Loucy (cell line): ENCODE results near the gene ARG1.

ENCODE experiments used
- EZH2phosphoT487 ChIP-seq: fragments of 200-600 bp; IDR thresholded peaks from 2 replicates; pipeline ENCODE4 v1.6.1; 2018; ENCODE audit warnings: antibody characterized with exemption, mild to moderate bottlenecking, moderate library complexity, borderline replicate concordance
- TF ChIP-seq, protein P1 (sequence below): fragments of 200-600 bp; sonication (generic); conservative IDR thresholded peaks from 2 replicates; pipeline ENCODE4 v1.5.1; 2014; ENCODE audit warnings: mild to moderate bottlenecking, antibody characterized with exemption, low read length

DNA sequence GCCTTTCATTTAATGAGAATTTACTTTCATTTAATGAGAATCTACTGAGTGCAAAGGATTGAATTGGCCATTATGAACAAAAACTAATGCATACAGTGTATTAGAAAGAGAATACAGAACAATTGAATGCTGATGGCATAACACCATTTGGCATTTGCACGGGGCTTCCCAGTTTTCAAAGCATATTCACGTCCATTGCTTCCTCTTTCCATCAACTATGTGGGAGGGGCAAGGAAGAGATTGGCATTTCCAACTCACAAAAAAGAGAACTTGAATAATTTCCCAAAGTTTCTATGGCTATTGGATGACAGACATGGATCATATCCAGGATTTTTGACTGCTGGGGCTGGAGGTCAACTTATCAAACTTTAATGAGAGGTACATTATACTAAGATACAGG is 23.2 kb upstream of the ARG1 start:
- TF ChIP-seq, protein P1, sequence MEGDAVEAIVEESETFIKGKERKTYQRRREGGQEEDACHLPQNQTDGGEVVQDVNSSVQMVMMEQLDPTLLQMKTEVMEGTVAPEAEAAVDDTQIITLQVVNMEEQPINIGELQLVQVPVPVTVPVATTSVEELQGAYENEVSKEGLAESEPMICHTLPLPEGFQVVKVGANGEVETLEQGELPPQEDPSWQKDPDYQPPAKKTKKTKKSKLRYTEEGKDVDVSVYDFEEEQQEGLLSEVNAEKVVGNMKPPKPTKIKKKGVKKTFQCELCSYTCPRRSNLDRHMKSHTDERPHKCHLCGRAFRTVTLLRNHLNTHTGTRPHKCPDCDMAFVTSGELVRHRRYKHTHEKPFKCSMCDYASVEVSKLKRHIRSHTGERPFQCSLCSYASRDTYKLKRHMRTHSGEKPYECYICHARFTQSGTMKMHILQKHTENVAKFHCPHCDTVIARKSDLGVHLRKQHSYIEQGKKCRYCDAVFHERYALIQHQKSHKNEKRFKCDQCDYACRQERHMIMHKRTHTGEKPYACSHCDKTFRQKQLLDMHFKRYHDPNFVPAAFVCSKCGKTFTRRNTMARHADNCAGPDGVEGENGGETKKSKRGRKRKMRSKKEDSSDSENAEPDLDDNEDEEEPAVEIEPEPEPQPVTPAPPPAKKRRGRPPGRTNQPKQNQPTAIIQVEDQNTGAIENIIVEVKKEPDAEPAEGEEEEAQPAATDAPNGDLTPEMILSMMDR = no peak
- TF ChIP-seq EZH2phosphoT487 = no peak
